GM18517 (cell line): ENCODE data around the gene DCLK1.
"Not testable (repeated sequence)": the region's sequence is repeated elsewhere in the genome, so short reads cannot be mapped to it uniquely, and the experiment has no call there.

ENCODE experiments used
- ATAC-seq: cut with Tn5 transposase; IDR thresholded peaks from one replicate; pipeline ENCODE4 v1.9.1; 2021; ENCODE audit warnings: mild to moderate bottlenecking, moderate library complexity; ENCODE audit not compliant: unreplicated experiment

DCLK1 gene

GRCh38 chr13:35987572-35988513 lies 143.3 kb downstream of the DCLK1 start:
- ATAC-seq = no peak

DNA sequence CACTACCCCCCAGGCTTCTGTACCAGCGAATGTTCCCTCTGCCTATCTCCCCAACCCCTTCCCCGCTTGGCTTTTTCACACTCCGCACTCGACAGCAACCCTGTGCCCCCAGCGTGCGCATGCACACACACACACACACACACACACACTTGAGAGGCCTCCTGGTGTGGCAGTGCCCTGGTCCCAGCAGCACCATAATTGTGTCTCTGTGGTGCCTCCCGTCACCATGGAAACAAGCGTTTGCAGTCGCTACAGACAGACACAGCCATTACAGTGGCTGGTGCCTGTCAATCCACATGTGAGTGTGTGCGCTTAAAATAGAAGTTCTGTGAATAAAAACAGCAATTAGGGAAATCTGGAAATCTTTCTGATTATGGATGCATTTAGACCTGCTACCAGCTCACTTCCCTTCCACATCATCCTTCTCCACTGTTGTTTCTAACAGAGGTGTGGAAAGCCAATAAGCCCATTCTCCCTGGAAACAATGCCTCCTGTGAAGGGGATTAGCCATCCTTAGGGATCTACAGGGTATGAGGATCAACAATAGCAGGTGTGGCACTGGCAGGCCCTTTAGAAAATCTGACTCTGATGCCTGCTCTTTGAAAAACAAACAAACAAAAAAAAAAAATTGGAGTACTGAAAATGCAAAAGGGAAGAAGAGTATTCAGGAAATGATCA lies 146.3 kb downstream of the DCLK1 start:
- ATAC-seq = no peak

- no peak for ATAC-seq
Observed at GRCh38 chr13:35984287-35984686, 146.9 kb downstream of the DCLK1 start.

DNA sequence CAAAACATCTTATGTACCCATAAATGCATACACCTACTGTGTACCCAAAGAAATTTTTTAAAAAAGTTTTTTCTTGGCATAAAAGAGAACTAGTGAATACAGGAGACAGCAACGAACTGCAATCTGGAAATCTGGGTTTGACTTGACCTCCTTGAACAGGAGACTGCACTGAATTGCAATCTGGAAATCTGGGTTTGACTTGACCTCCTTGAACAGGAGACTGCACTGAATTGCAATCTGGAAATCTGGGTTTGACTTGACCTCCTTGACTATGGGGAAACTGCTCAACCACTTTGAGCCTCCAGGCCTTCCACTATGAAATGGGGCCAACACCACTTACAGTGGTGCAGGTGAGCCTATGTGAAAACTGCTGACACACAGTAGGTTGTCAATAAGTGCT lies 147.5 kb downstream of the DCLK1 start:
- not testable (repeated sequence) for ATAC-seq

DNA sequence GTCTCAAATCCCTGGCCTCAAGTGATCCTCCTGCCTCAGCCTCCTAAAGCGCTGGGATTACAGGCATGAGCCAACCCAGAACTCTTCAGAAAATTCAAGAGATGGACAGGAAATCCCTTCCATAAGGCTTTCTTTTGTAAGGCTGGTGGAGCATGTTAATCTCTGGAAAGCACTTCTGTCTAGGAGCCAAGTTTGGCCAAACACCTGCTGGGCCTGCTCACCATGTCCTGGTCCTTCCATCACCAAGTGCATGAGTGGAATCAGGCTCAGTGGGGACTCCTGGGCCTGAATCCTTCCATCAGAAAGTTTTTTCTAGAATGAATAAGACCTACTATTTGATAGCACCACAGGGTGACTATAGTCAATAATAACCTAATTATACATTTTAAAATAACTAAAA lies 148.0 kb downstream of the DCLK1 start:
- ATAC-seq = no peak

DNA sequence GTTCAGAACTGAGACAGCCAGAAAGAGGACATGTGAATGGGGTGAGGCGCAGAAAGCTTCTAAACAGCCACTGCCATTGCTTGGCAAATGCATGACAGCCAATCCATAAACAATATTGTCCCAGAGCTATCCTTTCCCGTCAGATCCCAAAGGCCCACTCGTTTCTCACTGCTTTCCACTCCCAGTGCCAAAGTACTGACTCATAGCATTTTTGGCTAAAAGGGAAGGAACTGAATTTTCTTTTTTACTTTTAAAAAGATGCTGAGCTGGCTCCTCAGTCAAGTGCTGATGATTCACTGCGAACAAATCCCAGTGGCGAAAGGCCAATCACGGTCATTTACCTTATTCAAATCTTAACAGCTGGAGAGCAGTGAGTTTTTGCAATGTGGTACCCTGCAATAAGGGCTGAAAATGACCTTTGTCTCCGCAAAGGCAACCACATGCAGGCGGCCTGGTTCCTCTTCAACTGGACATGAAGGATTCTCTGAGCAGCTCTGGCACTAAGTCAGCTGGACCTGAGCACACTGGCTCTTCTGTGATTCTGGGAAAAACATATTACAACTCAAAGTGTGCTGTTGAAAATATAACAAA lies 151.7 kb downstream of the DCLK1 start:
- no peak for ATAC-seq

DNA sequence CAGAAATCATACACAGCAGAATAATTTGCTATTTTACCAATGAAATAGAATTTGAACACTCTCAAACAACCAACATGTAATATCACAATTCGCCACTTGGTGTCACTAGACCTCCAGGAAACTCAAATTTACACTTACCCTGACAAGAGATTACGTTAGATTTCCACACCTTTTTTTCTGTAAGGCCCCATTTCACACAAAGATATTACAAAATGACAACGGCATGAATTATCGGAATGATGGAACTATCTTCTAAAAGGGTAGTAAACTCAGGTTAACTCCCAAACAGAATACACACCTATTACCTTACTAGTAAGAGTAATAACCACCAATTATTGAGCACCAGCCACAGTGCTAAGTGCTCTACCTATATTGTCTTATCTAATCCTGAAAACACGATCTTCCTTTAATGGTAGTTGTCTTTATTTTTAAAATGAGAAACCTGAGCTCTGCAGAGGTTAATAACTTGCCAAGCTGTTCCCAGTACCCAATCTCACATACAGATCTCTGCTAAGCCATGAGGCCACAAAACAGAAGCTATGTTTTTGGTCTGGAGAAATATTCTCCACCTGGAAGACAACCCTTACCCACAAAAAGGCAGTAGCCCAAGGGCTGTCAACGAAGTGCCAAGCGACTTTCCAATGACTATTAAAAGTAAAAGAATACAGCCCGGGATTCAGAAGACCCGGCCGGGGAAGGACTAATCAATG lies 152.4 kb downstream of the DCLK1 start:
- no peak for ATAC-seq

GRCh38 chr13:35977060-35977459 lies 154.1 kb downstream of the DCLK1 start:
- ATAC-seq = no peak

DNA sequence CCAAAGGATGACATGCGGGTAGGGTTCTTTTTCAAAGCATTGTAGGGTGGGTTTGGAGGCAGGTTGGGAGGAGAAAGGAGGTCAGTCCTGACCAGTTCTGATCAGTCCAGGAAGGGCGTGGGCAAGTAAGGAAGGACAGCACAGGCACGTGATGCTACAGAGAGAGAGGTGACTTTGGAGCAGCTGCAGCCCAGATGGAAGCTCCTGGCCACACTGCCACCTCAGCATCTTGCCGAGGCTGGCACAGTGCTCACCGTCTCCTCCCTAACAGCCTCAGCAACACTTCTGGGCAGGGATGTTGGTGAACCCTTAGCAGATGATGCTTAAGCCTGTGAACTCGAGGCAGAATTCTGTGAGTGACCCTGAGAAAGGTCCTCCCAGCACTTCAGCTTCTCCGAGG lies 155.1 kb downstream of the DCLK1 start:
- ATAC-seq = no peak

DNA sequence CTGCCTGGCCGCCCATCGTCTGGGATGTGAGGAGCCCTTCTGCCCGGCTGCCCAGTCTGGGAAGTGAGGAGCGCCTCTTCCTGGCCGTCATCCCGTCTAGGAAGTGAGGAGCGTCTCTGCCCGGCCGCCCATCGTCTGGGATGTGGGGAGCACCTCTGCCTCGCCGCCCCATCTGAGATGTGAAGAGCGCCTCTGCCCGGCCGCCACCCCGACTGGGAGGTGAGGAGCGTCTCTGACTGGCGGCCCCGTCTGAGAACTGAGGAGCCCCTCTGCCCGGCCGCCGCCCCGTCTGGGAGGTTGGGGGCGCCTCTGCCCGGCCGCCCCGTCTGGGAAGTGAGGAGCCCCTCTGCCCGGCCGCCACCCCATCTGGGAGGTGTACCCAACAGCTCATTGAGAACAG lies 164.2 kb downstream of the DCLK1 start:
- not testable (repeated sequence) for ATAC-seq

- no peak for ATAC-seq
Observed at GRCh38 chr13:35966024-35966423, 165.2 kb downstream of the DCLK1 start.

DNA sequence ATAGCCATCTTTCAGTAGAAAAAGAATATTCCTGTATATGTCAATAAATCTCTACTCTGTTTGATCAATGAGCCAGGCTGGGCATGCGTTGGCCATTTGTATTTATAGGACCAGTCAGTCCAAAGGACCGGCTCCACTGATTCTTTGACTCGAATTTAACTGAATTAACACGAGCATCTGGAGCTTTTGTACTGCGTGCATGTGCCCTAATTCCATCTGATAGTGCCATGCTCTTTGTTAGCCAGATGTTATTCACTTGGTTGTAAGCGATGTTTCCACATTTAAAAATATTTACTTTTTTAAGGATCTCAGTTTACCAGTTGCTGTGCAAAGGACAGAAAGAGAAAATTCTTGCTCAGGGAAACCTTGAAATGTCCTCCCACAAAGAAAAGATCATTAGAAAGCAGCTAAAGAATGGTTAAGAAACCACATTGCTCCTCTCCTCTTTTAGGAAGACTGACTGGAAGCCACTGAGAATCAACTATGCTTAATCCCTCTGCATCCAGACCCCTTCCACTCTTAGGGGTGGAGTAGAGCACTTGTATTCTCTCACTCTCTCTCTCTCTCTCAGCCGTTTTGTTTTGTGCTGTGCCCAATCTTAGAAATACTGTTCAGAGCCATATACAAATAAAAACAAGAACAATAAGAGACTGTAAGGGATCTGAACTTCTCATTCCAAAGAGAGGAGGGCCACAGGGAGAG lies 165.8 kb downstream of the DCLK1 start:
- no peak for ATAC-seq

DNA sequence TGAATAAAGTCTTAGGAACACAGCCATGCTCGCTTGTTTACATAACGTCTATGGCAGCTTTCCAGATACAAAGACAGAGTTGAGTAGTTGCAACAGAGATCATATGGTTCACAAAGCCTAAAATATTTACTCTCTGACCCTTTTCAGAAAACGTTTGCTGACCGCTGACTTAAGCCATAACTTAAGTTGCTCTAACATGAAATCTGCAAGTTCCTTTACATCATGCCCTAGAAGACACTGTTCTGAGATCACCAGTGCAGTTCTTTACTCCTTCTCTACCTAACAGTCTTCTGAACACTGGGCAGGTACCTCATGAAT lies 166.4 kb downstream of the DCLK1 start:
- no peak for ATAC-seq

- no peak for ATAC-seq
Observed at GRCh38 chr13:35964011-35964862, 166.9 kb downstream of the DCLK1 start.

GRCh38 chr13:35961461-35962220 lies 169.5 kb downstream of the DCLK1 start:
- no peak for ATAC-seq

DNA sequence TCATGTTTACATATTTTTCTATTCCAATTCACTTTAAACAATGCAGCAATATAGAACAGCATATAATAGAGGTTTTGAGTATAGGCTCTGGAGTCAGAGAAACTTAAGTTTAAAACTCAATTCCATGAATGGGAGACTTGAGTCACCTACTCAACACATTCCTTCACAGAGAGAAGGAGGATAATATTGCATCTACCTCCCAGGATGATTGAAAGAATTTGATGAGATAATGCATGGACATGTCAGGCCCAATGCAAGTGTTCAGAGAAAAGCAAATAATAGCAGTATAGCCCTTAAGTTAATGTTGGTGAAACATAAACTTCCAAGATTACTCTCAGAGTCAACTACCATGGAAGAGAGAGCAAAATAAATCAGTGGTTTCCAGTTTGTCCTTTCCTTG lies 170.2 kb downstream of the DCLK1 start:
- no peak for ATAC-seq

DNA sequence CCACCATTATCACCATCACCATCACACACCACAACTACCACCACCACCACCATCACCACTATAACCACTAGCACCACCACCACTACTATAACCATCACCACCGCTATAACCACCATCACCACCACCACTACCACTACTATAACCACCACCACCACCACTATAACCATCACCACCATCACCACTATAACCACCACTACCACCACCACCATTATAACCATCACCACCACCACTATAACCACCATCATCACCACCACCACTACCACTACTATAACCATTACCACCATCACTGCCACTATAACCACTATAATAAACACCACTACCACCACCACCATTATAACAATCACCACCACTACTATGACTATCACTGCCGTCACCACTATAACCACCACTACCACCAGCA lies 173.2 kb downstream of the DCLK1 start:
- no peak for ATAC-seq

- ATAC-seq = no peak
Observed at GRCh38 chr13:35957241-35957731, 173.9 kb downstream of the DCLK1 start.

DNA sequence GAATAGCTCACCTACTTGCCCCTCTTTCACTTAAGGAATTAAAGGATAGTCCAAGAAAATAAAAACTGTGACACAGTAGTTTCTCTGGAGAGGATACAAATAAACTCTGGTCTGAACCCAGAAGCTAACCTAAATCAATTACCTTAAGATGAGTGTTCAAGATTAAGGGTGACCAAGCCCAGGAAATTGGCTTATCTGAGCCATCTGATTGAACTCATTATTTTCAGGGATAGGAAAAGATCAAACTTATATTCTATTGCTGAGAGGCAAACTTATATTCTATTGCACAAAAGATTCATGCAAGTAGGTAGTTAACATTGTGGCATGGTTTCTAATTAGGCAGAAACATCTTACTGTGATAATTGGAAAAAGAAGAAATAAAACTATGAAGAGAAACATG lies 175.1 kb downstream of the DCLK1 start:
- ATAC-seq = no peak
